GM21390 (cell line): Measurements from ENCODE around the gene MED31.
"Not testable (repeated sequence)": the region's sequence is repeated elsewhere in the genome, so short reads cannot be mapped to it uniquely, and the experiment has no call there.

Experiments used
- ATAC-seq: cut with Tn5 transposase; IDR thresholded peaks from one replicate; pipeline ENCODE4 v1.9.1; 2021; ENCODE audit not compliant: unreplicated experiment

Gene MED31

DNA sequence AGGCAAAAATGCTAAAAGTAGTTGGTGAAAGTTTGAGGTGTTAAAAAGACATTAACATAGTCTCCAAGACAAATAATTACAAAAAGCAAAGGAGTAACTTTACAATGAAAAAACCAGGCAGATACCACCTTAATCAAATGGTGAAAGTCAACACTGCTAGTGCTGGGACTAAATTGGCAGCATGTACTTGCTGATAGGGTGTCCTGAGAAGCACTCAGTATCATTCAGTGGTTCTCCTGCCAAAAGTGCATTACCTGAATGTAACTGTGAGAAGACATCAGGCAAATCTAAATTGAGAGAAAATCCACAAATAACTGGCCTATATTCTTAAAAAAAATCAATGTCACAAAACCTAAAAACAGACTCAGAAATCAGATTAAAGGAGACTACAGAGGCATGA, 18.9 kb downstream of the MED31 start:
- no peak for ATAC-seq

DNA sequence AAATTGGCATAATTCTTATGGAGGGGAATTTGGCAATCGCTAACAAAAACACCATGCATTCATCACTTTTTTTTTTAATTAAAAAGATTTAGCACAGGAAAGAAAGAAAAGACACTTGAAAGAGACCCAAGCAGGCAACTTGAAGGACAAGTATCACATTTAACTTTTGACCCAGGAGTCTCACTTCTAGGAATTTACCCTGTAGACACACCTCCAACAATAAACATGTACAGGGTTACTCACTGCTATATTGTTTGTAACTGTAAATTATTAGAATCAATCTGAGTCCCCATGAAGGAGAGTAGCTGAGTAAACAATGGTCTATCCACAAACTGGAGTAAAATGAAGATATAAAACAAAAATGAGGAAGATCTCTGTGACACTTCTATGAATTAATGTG, 21.0 kb downstream of the MED31 start:
- no peak for ATAC-seq

- ATAC-seq, result no peak
These were observed 24.4 kb downstream of the MED31 start for GRCh38 chr17:6627019-6627418.

DNA sequence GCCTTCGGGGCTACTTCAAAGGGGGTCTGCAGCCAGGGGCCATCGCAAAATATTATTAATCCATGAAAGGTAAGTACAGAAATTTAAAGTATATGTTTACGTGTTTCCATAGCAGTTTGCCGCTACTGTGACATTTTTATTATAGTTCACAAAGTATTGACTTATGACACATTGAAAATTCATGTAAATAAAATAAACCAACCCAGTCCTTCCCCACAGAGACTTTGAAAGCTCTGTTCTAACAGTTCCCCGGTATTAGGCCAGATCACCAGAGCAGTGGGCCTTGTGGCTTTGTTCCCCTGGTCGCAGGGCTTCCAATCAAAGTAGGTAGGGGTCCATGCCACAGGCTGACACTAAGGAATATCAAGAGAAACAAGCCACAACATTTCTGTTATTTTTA, 24.8 kb downstream of the MED31 start:
- no peak for ATAC-seq

DNA sequence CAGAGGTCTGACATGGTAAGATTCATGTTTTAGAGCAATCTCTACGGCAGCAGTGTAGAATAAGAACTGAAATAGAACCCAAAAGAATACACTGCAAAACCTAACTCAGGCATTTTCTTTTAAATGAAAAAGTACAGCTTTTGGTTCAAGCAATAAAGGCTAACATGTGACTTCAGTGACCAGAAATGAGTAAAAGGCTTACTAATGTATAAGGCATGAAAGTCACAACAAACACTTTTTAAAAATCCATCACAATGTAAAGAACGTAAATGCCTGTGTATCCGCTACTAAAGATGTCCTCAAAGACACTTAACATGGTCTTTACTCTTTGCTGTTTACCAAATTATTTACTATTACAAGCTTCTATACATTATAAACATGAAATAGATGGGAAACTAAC, 27.5 kb downstream of the MED31 start:
- no peak for ATAC-seq

DNA sequence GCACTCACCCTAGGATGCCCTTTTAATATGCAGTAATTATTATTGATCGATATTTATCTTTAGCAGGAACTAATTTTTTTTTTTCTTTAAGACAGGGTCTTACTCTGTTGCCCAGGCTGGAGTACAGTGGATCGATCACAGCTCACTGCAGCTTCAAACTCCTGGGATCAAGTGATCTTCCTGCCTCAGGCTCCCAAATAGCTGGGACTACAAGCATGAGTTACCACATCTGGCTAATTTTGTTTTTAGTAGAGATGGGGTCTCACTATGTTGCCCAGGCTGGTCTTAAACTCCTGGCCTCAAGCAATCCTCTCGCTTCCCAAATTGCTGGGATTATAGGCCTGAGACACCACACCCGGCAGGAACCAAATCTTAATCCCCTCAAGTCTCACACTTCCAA, 40.2 kb downstream of the MED31 start:
- ATAC-seq, result no peak

DNA sequence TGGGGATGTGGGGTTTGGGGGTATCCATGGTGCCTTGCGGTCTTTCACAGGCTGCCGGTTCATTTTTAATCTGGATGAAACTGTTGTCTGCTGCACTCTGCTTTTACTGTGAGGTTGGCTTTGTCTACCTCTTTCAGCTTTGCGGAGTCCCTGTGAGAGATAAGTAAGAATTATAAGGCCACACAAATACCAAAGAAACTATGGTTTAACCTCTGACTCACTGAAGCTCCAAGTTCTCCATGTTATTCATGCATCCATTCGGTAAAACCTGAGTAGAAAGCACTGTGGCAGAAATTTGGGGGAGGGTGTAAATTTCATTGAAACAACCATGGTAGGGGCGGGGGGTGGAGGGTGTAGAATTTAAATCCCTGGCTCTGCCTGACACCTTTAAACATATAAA, 41.4 kb downstream of the MED31 start:
- no peak for ATAC-seq

GRCh38 chr17:6608321-6608720, 43.1 kb downstream of the MED31 start:
- no peak for ATAC-seq

GRCh38 chr17:6605142-6605541, 46.3 kb downstream of the MED31 start:
- ATAC-seq, result no peak

GRCh38 chr17:6603744-6604325, 47.6 kb downstream of the MED31 start:
- no peak for ATAC-seq

DNA sequence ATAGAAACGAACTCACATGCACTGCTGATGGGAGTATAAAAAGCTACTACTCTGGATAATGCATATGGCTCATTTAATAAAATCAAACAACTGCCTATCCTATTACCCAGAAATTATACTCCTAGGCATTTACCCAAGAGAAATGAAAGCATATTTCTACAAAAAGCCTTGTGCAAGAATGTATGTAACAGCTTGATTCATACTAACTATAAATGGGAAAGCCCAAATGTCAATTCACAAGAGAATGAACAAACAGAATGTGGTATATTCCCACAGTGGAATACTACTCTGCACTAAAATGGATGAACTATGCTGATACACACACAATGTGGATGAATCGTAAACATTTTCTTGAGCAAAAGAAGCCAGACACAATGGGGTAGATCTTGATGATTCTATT, 49.3 kb downstream of the MED31 start:
- no peak for ATAC-seq

DNA sequence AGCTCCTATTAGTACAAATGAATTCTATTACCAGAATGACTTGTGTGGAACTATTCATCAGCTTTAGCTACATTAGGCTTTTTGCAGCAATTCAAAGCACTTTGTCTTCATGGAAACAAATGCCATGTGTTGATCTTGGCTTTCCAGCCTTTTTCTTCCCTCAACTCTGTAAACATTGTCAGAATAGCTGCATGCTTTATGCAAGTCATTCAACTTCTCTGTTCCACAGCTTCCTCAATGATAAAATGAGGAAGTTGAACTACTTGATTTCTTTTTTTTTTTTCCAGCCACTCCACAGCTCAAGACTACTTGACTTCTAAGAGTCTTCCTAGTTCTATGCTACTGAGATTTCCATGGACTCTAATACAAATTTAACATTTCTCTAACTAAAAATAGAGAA, 52.0 kb downstream of the MED31 start:
- ATAC-seq, result no peak

DNA sequence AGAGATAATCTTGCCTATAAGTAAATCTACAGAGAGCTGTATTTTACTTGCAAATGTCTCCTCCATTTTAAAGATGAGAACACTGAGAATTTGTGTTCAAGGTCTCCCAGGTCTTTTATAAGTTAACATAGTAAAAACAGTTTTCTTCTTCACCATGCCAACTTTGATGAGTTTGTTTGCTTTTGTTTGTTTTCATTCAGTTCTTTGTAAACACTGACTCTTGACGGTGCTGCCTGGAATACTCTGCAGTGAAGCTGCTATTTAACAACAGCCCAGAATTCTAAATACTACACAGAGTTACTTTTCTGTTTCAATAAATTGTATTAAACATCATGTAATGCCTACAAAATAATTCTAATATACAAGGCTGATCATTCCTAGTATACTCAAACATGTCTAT, 53.7 kb downstream of the MED31 start:
- no peak for ATAC-seq

- no peak for ATAC-seq
These were observed 54.5 kb downstream of the MED31 start for GRCh38 chr17:6596941-6597340.

DNA sequence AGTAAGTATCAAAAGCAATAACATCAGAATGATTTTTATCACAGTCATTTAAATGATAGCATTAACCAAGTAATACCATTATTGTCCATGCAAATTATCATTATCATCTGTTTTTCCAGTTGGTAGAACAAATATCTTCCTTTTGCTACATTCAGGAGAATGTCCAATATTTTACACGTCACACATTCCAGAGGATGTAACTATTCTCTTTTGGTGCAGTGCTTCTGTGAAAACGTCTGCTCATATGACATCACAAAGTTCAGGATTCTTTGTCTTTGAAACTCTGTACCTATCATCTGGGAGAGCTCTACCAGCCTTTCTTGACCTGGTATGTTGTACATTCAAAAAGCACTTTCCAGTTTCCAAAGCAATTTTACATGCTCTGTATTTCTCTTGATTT, 54.9 kb downstream of the MED31 start:
- ATAC-seq, result no peak

- ATAC-seq, result no peak
These were observed 55.3 kb downstream of the MED31 start for GRCh38 chr17:6596081-6596480.

DNA sequence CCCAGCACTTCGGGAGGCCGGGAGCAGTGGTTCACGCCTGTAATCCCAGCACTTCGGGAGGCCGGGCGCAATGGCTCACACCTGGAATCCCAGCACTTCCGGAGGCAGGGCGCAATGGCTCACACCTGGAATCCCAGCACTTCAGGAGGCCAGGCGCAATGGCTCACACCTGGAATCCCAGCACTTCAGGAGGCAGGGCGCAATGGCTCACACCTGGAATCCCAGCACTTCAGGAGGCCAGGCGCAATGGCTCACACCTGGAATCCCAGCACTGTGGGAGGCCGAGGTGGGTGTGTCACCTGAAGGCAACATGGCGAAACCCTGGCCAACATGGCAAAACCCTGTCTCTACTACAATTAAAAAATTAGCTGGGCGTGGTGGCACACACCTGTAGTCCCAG, 58.0 kb downstream of the MED31 start:
- not testable (repeated sequence) for ATAC-seq
